HCT116 (cell line): ENCODE data around the gene OR9Q2. TPM values are rescaled to one million over a fixed set of nuclear protein-coding genes. Genes with fewer than 3 reads are reported as not detected.

Source experiments
- ATAC-seq: fragments of 200-7000 bp; cut with Tn5 transposase; 2 replicates; pipeline ENCODE4 v1.9.1; 2020; ENCODE audit warnings: mild to moderate bottlenecking, moderate library complexity
- BruUV-seq: library from RNA; stranded (reverse); fragments of 400-500 nt; replicated peaks from 2 replicates; lab custom pipeline; 2021; lab: Mats Ljungman, UMichigan
- CTCF ChIA-PET: fragments of 300-600 bp; sonication (Branson Sonifier 250); formaldehyde crosslinking; loops from one replicate; lab custom pipeline; 2021; ENCODE audit warnings: antibody characterized with exemption; lab: Charles Lee
- POLR2A ChIA-PET: fragments of 300-600, 350-600 bp; sonication (Branson Sonifier 250); formaldehyde crosslinking; loops from one replicate; lab custom pipeline; 2021; ENCODE audit warnings: antibody characterized with exemption; lab: Charles Lee
- RAD21 ChIA-PET, 2 experiments: fragments of 300-600 bp; sonication (Branson Sonifier 250); formaldehyde crosslinking; loops; one replicate each; lab custom pipeline; 2023; ENCODE audit warnings: low total read pairs in 2 of 2; ENCODE audit not compliant: uncharacterized antibody in 2 of 2, unreplicated experiment in 2 of 2, low non-redundant PET in 1 of 2; lab: Charles Lee
- DNase-seq: peaks from one replicate; pipeline ENCODE4 v3.0.0-alpha.2; 2010; ENCODE audit warnings: low read depth, low spot score
- H2AFZ ChIP-seq: fragments of 200-600 bp; shearing (Covaris generic), sonication (generic); 2 replicates; pipeline ENCODE4 v1.6.1; 2017; ENCODE audit warnings: low read depth, mixed run types, mixed read lengths, antibody characterized with exemption, low read length; ENCODE audit not compliant: poor library complexity, severe bottlenecking
- H3K27ac ChIP-seq: 2 replicates; pipeline ENCODE4 v1.5.1; 2012; ENCODE audit warnings: low read depth, low read length
- H3K27me3 ChIP-seq: fragments of 200-600 bp; sonication (generic); 2 replicates; pipeline ENCODE4 v1.6.1; 2016; ENCODE audit warnings: mixed run types, low read length, mixed read lengths; ENCODE audit not compliant: insufficient read depth
- H3K36me3 ChIP-seq, 2 experiments: fragments of 200-500 bp in 1 of 2; fragments of 200-600 bp in 1 of 2; sonication (Bioruptor generic) in 1 of 2; sonication (generic) in 1 of 2; 2 replicates each; pipeline versions ENCODE4 v1.5.1 to v1.6.1; 2014 to 2016; ENCODE audit warnings: low read length in 2 of 2, inconsistent platforms in 1 of 2, mixed read lengths in 1 of 2, mixed run types in 1 of 2; ENCODE audit not compliant: insufficient read depth in 2 of 2, control insufficient read depth in 1 of 2
- H3K4me1 ChIP-seq, 2 experiments: fragments of 200-600 bp in 1 of 2; sonication (generic) in 1 of 2; 2 replicates each; pipeline versions ENCODE4 v1.5.1 to v1.6.1; 2012 to 2017; ENCODE audit warnings: low read length in 2 of 2, inconsistent platforms in 1 of 2, mild to moderate bottlenecking in 1 of 2, mixed read lengths in 1 of 2, mixed run types in 1 of 2, moderate library complexity in 1 of 2; ENCODE audit not compliant: insufficient read depth in 2 of 2, control insufficient read depth in 1 of 2
- H3K4me2 ChIP-seq: fragments of 200-600 bp; sonication (generic); 2 replicates; pipeline ENCODE4 v1.6.1; 2017; ENCODE audit warnings: mixed run types, low read length, mixed read lengths
- H3K4me3 ChIP-seq, 2 experiments: fragments of 200-600 bp in 1 of 2; sonication (generic) in 1 of 2; replicated peaks in 1 of 2; 2 replicates each; pipeline ENCODE4 v1.5.1; 2011 to 2016; ENCODE audit warnings: low read length in 2 of 2, control low read depth in 1 of 2, low read depth in 1 of 2, mild to moderate bottlenecking in 1 of 2, mixed read lengths in 1 of 2, mixed run types in 1 of 2
- H3K79me2 ChIP-seq: fragments of 200-600 bp; sonication (generic); 2 replicates; pipeline ENCODE4 v1.6.1; 2017; ENCODE audit warnings: mild to moderate bottlenecking, mixed run types, low read length, moderate library complexity, mixed read lengths; ENCODE audit not compliant: insufficient read depth
- H3K9ac ChIP-seq: fragments of 200-600 bp; sonication (generic); 2 replicates; pipeline ENCODE4 v1.6.1; 2016; ENCODE audit warnings: low read length, mixed read lengths
- H3K9me2 ChIP-seq: fragments of 200-600 bp; sonication (generic), shearing (Covaris generic); 2 replicates; pipeline ENCODE4 v1.6.1; 2017; ENCODE audit warnings: mixed run types, mild to moderate bottlenecking, moderate library complexity; ENCODE audit not compliant: insufficient read depth
- H3K9me3 ChIP-seq, 2 experiments: fragments of 200-500 bp in 1 of 2; fragments of 200-600 bp in 1 of 2; sonication (Bioruptor generic) in 1 of 2; sonication (generic) in 1 of 2; 2 replicates each; pipeline ENCODE4 v1.6.1; 2014 to 2017; ENCODE audit warnings: low read length in 2 of 2, mixed read lengths in 2 of 2, inconsistent platforms in 1 of 2, low read depth in 1 of 2, mild to moderate bottlenecking in 1 of 2, mixed run types in 1 of 2, moderate library complexity in 1 of 2; ENCODE audit not compliant: control insufficient read depth in 1 of 2, insufficient read depth in 1 of 2
- H4K20me1 ChIP-seq: fragments of 200-600 bp; sonication (generic), shearing (Covaris generic); 2 replicates; pipeline ENCODE4 v1.6.1; 2017; ENCODE audit warnings: mixed run types, mild to moderate bottlenecking, moderate library complexity; ENCODE audit not compliant: insufficient read depth
- CEBPB ChIP-seq: IDR thresholded peaks from 2 replicates; pipeline ENCODE4 v1.6.1; 2012; ENCODE audit warnings: low read depth
- EGR1 ChIP-seq: IDR thresholded peaks from 2 replicates; pipeline ENCODE4 v1.6.1; 2012; ENCODE audit warnings: low read depth
- EZH2 ChIP-seq: fragments of 200-600 bp; sonication (generic); IDR thresholded peaks from 2 replicates; pipeline ENCODE4 v1.6.1; 2017; ENCODE audit warnings: antibody characterized with exemption, mixed run types
- EZH2phosphoT487 ChIP-seq: fragments of 200-600 bp; IDR thresholded peaks from 2 replicates; pipeline ENCODE4 v1.6.1; 2018; ENCODE audit warnings: antibody characterized with exemption, borderline replicate concordance
- FOSL1 ChIP-seq: IDR thresholded peaks from 2 replicates; pipeline ENCODE4 v1.6.1; 2012; ENCODE audit warnings: low read depth
- POLR2AphosphoS5 ChIP-seq: IDR thresholded peaks from 2 replicates; pipeline ENCODE4 v1.6.1; 2011; ENCODE audit warnings: mild to moderate bottlenecking, low read depth, low read length, moderate library complexity
- REST ChIP-seq: IDR thresholded peaks from 2 replicates; pipeline ENCODE4 v1.6.1; 2012; ENCODE audit warnings: low read depth
- SIN3A ChIP-seq: IDR thresholded peaks from 2 replicates; pipeline ENCODE4 v1.6.1; 2012; ENCODE audit warnings: low read depth
- SRF ChIP-seq: IDR thresholded peaks from 2 replicates; pipeline ENCODE4 v1.6.1; 2012; ENCODE audit warnings: low read depth
- TCF7L2 ChIP-seq: IDR thresholded peaks from 2 replicates; pipeline ENCODE4 v1.7.0; 2011; ENCODE audit warnings: borderline replicate concordance, inconsistent platforms; ENCODE audit not compliant: insufficient read depth, insufficient read length; ENCODE audit errors: extremely low read depth
- YY1 ChIP-seq: IDR thresholded peaks from 2 replicates; pipeline ENCODE4 v1.6.1; 2011; ENCODE audit warnings: low read length, low read depth, moderate library complexity, mild to moderate bottlenecking; ENCODE audit not compliant: insufficient replicate concordance; ENCODE audit errors: extremely low read depth
- ZBTB33 ChIP-seq: IDR thresholded peaks from 2 replicates; pipeline ENCODE4 v1.6.1; 2011; ENCODE audit warnings: mild to moderate bottlenecking, low read length, moderate library complexity; ENCODE audit not compliant: insufficient replicate concordance; ENCODE audit errors: extremely low read depth
- ZFX ChIP-seq: fragments of 450-650 bp; IDR thresholded peaks from 2 replicates; pipeline ENCODE4 v1.6.1; 2017
- ZNF274 ChIP-seq: fragments of 200-500 bp; sonication (Bioruptor generic); IDR thresholded peaks from 2 replicates; pipeline ENCODE4 v1.6.1; 2014; ENCODE audit warnings: mild to moderate bottlenecking, low read depth, low read length, inconsistent platforms
- intact Hi-C: fragments of 100-400 bp; cut with micrococcal nuclease; formaldehyde crosslinking; loops from 2 replicates; pipeline ENCODE4 v1.10.0; 2022
- total RNA-seq: library from RNA; stranded (reverse); gene quantifications from one replicate; pipeline ENCODE4 v1.2.1, GENCODE V29; 2021; ENCODE audit not compliant: unreplicated experiment

Gene OR9Q2
- total RNA-seq, 1 experiment from 2014 or later, result not detected

GRCh38 chr11:58177409-58178054 is 11.3 kb upstream of the OR9Q2 start:
- ATAC-seq, result no peak
- Histone ChIP-seq H3K36me3 (no peaks in the 10 kb centered on the region), H3K79me2 (no peaks in the 10 kb centered on the region), H3K27ac (no peak overlapping the region), H3K4me3 (no peak overlapping the region), H3K4me1 (no peaks in the 10 kb centered on the region), H3K9me2 (no peaks in the 10 kb centered on the region), H3K9me3 (no peaks in the 10 kb centered on the region), H3K9ac (no peak overlapping the region), H3K4me2 (no peak overlapping the region), H3K27me3 (peaks cover 29% of the 10 kb centered on the region), H2AFZ (no peak overlapping the region), H4K20me1 (no peaks in the 10 kb centered on the region)
- no peak for TF ChIP-seq ZNF274
- no peak for TF ChIP-seq POLR2AphosphoS5
- TF ChIP-seq ZBTB33, result no peak
- TF ChIP-seq EZH2, result no peak
- no peak for TF ChIP-seq EZH2phosphoT487
- TF ChIP-seq SRF, result no peak
- TF ChIP-seq YY1, result no peak
- no peak for TF ChIP-seq EGR1
- no peak for TF ChIP-seq FOSL1
- TF ChIP-seq REST, result no peak
- TF ChIP-seq CEBPB, result no peak
- no peak for TF ChIP-seq ZFX
- TF ChIP-seq TCF7L2, result no peak
- TF ChIP-seq SIN3A, result no peak
- BruUV-seq, result no TSS peak
- ChIA-PET POLR2A (no interaction called here), CTCF (no interaction called here), RAD21 (no interaction called here)
- intact Hi-C loops, result loop anchor here (10.0 kb wide), 1 partner anchor 53 kb away; the partner anchor contains the start of gene OR9I1
- no peak for DNase-seq
